ENCODE results near the gene DNAH8. TPM values are rescaled to one million over a fixed set of nuclear protein-coding genes. Genes with fewer than 3 reads are reported as not detected.

Gene DNAH8
- total RNA-seq, 1 experiment from 2014 or later: 0.05 TPM

DNA sequence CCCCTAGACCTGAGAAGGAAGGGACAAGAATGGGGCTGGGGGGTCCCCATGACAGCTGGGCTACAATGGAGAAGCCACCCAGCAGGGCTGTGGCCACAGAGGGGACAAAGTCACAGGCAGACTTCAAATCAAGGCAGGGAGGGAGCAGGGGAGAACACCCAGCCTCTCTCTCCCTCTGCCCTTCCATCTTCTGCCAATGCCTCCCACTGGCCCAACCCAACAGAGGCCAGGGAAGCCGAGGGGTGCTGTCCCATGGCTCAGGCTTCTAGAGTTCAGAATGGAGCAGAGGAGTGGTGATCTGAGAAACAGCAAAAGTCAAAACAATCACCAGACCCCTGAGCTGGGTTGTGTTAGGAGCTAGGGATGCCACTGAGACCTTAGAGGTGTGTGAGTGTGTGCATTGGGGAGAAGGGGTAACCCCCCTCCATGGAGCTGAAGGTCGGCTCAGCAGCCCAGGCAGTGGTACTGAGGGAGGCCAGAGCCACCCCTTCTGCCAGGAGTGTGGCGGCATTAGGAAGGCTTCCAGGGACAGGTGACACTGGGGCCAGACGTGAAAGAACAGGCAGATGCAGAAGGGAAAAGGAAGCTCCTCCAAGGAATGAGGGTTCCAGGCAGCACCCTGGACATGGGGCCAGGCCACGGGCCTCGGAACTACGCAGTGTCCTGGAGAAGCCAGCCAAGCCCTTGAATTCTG lies 345.5 kb downstream of the DNAH8 start:
- no peaks in the 10 kb centered on the region for H3K9me3 Mint-ChIP-seq (ENCODE audit: low read depth, unreplicated experiment)
- peaks cover 10% of the 10 kb centered on the region for H3K27me3 Mint-ChIP-seq (ENCODE audit: unreplicated experiment)
- no TSS peak for BruUV-seq (replicated peaks)
- H3K4me1 Mint-ChIP-seq (ENCODE audit: low read depth, unreplicated experiment): no peaks in the 10 kb centered on the region
- TF ChIP-seq, protein P1, sequence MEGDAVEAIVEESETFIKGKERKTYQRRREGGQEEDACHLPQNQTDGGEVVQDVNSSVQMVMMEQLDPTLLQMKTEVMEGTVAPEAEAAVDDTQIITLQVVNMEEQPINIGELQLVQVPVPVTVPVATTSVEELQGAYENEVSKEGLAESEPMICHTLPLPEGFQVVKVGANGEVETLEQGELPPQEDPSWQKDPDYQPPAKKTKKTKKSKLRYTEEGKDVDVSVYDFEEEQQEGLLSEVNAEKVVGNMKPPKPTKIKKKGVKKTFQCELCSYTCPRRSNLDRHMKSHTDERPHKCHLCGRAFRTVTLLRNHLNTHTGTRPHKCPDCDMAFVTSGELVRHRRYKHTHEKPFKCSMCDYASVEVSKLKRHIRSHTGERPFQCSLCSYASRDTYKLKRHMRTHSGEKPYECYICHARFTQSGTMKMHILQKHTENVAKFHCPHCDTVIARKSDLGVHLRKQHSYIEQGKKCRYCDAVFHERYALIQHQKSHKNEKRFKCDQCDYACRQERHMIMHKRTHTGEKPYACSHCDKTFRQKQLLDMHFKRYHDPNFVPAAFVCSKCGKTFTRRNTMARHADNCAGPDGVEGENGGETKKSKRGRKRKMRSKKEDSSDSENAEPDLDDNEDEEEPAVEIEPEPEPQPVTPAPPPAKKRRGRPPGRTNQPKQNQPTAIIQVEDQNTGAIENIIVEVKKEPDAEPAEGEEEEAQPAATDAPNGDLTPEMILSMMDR (IDR thresholded peaks at IDR 0.05; ENCODE audit: unreplicated experiment): no peak
- H3K36me3 Mint-ChIP-seq (ENCODE audit: insufficient read depth, unreplicated experiment): peaks cover 4% of the 10 kb centered on the region
- intact Hi-C loops (cut with micrococcal nuclease; ENCODE audit: unreplicated experiment): no loop called here
- no peak for DNase-seq
- no peak overlapping the region for H3K27ac Mint-ChIP-seq (ENCODE audit: unreplicated experiment)
- no peak overlapping the region for H3K4me3 Mint-ChIP-seq (ENCODE audit: low read depth, unreplicated experiment)
- CTCF ChIA-PET: no interaction called here

GRCh38 chr6:39061182-39061581 lies 346.1 kb downstream of the DNAH8 start:
- BruUV-seq (replicated peaks): no TSS peak
- no peak for DNase-seq
- Mint-ChIP-seq H3K27me3 (ENCODE audit: unreplicated experiment) (peaks cover 13% of the 10 kb centered on the region), H3K36me3 (ENCODE audit: insufficient read depth, unreplicated experiment) (peaks cover 4% of the 10 kb centered on the region), H3K27ac (ENCODE audit: unreplicated experiment) (no peak overlapping the region), H3K4me1 (ENCODE audit: low read depth, unreplicated experiment) (no peaks in the 10 kb centered on the region), H3K4me3 (ENCODE audit: low read depth, unreplicated experiment) (no peak overlapping the region), H3K9me3 (ENCODE audit: low read depth, unreplicated experiment) (no peaks in the 10 kb centered on the region)
- TF ChIP-seq, protein P1 (IDR thresholded peaks at IDR 0.05; ENCODE audit: unreplicated experiment): no peak
- intact Hi-C loops (cut with micrococcal nuclease; ENCODE audit: unreplicated experiment): no loop called here
- CTCF ChIA-PET: interaction anchor here (0.6 kb wide), 1 partner anchor 10 kb away, joined by 4 read pairs; no protein-coding TSS in a partner anchor

DNA sequence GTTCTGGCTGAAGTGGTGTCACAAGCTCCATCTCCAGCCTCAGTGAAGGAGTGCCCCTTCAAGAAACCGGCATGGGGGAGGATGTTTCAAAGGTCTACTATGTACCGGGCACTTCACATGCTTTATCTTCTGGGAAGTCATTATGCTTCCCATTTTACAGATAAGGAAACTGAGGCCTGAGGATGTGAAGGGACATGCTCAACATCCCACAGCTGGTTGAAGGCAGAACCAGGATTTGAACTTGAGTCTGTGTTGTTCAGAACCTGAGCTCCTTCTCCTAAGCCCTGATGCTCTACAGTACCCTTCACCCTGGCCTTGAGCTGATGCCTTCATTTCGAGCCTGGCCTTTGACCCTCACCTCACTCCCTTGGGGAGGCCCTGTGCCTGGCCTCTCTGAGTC lies 346.5 kb downstream of the DNAH8 start:
- Mint-ChIP-seq H3K4me1 (ENCODE audit: low read depth, unreplicated experiment) (no peaks in the 10 kb centered on the region), H3K27ac (ENCODE audit: unreplicated experiment) (no peak overlapping the region), H3K27me3 (ENCODE audit: unreplicated experiment) (peaks cover 13% of the 10 kb centered on the region), H3K9me3 (ENCODE audit: low read depth, unreplicated experiment) (no peaks in the 10 kb centered on the region), H3K4me3 (ENCODE audit: low read depth, unreplicated experiment) (no peak overlapping the region), H3K36me3 (ENCODE audit: insufficient read depth, unreplicated experiment) (peaks cover 4% of the 10 kb centered on the region)
- intact Hi-C loops (cut with micrococcal nuclease; ENCODE audit: unreplicated experiment): no loop called here
- no TSS peak for BruUV-seq (replicated peaks)
- CTCF ChIA-PET: interaction anchor here (0.6 kb wide), 1 partner anchor 10 kb away, joined by 4 read pairs; no protein-coding TSS in a partner anchor
- TF ChIP-seq, protein P1 (IDR thresholded peaks at IDR 0.05; ENCODE audit: unreplicated experiment): no peak
- DNase-seq: no peak

- Mint-ChIP-seq H3K9me3 (ENCODE audit: low read depth, unreplicated experiment) (no peaks in the 10 kb centered on the region), H3K36me3 (ENCODE audit: insufficient read depth, unreplicated experiment) (peaks cover 4% of the 10 kb centered on the region), H3K4me3 (ENCODE audit: low read depth, unreplicated experiment) (no peak overlapping the region), H3K27me3 (ENCODE audit: unreplicated experiment) (peaks cover 13% of the 10 kb centered on the region), H3K27ac (ENCODE audit: unreplicated experiment) (no peak overlapping the region), H3K4me1 (ENCODE audit: low read depth, unreplicated experiment) (no peaks in the 10 kb centered on the region)
- TF ChIP-seq, protein P1 (IDR thresholded peaks at IDR 0.05; ENCODE audit: unreplicated experiment): no peak
- DNase-seq: no peak
- BruUV-seq (replicated peaks): no TSS peak
- CTCF ChIA-PET: no interaction called here
- intact Hi-C loops (cut with micrococcal nuclease; ENCODE audit: unreplicated experiment): no loop called here
Observed at GRCh38 chr6:39062014-39062740, 347.1 kb downstream of the DNAH8 start.
